ENCODE measurements around the gene CRHR1.

The CRHR1 gene

DNA sequence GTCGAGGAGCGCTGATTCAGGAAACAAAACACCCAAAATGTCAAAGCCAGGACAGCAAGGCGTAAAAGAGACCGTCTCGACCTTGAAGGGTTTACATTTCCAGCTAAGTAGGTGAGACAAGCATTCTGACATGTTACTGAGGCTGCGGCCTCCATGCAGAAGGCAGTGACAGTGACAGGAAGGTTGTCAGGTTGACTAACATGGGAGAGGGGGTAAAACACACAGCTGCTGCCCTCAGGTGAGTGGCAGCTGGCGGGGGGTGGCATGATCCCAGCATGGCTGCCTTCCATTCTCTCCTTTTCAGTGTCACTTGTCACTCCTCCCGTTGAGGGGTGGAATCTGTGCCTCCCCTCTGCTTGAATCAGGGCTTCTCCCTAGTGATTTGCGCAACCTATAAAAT is 31.9 kb upstream of the CRHR1 start:
- no peak for DNase-seq (ENCODE audit: extremely low read depth, low read depth)
- TF ChIP-seq, protein P1, sequence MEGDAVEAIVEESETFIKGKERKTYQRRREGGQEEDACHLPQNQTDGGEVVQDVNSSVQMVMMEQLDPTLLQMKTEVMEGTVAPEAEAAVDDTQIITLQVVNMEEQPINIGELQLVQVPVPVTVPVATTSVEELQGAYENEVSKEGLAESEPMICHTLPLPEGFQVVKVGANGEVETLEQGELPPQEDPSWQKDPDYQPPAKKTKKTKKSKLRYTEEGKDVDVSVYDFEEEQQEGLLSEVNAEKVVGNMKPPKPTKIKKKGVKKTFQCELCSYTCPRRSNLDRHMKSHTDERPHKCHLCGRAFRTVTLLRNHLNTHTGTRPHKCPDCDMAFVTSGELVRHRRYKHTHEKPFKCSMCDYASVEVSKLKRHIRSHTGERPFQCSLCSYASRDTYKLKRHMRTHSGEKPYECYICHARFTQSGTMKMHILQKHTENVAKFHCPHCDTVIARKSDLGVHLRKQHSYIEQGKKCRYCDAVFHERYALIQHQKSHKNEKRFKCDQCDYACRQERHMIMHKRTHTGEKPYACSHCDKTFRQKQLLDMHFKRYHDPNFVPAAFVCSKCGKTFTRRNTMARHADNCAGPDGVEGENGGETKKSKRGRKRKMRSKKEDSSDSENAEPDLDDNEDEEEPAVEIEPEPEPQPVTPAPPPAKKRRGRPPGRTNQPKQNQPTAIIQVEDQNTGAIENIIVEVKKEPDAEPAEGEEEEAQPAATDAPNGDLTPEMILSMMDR (IDR thresholded peaks at IDR 0.05; ENCODE audit: low read depth, low read length): no peak

DNA sequence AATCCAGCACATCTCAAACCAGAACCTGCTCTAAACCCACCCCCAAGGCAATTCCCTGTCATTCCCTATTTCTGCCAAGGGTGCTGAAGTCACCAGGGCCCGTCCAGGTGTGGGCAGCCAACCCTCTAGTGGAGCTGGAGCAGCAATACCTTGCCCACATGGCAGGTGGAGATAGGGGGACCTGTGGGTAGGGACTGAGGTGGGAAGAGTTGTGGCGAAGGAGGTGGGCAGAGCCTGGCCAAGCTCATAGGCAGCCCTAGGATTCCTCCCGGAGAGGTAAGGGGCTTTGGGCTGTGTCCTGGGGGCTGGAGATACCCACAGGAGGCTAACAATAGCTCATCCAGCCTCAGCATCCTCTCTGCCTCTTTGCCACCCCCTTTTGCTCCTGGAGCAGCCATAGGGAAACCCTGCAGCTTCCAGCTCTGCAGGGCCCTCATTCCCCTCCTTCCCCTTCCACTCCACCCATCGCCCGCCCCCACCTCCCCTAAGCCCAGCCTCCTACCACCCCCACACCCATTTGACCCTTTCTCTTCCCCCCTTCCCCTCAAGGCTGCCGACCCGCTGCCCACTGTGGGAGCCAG is 30.4 kb upstream of the CRHR1 start:
- TF ChIP-seq, protein P1 (IDR thresholded peaks at IDR 0.05; ENCODE audit: low read depth, low read length): no peak
- no peak for DNase-seq (ENCODE audit: extremely low read depth, low read depth)

DNA sequence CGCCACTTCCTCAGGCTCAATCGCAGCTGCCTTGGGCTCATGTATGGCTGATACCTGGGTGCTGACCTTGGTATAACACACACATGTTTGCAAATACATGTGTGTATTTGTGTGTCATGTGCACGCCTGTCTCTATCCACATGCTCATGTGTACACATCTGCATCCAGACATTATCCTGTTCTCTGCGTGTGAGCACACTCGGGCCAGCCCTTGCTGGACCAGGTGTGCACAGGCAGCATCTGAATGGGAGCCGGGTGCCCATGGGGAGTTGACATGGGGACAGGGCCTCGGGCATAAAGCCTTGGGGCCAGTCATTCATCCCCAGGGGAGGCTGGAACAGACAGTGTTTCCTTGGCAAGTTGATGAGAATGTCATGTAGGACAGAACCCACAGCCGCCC is 29.1 kb upstream of the CRHR1 start:
- DNase-seq (ENCODE audit: extremely low read depth, low read depth): no peak
- TF ChIP-seq, protein P1 (IDR thresholded peaks at IDR 0.05; ENCODE audit: low read depth, low read length): no peak

DNA sequence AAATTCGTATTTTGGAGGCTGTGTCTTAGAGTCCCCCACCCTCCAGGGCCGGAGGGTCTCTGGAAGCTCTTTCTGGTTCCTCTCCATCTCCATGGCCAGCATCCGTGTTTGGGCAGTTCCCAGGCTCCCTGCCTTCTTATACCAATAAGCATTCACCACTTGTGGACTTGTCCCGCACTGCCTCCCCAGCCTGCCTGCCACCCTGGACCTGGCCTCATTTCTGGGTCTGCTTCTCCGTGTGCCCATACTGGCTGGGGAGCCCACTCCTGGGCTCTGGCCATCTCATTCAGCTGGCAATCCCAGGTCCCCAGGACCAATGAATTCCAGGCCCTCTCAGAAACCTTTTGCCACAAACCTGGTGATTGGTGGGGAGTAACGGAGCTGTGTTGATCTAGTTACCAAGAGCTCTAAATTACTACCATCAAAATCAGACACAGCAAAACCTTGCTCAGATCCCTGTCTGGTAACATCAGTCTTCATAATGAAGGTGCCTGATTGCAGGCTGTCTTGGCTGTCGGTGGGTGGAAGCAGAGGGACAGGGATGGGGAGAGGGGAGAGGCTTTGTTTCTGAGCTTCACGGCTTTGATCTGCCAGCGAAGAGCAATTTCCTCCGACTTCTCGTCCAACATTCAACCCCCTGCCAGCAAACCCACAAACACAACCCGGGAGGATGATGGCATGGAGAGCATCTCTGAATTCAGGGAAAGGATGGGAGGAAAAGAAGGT is 27.7 kb upstream of the CRHR1 start:
- DNase-seq (ENCODE audit: extremely low read depth, low read depth): no peak
- TF ChIP-seq, protein P1 (IDR thresholded peaks at IDR 0.05; ENCODE audit: low read depth, low read length): no peak

DNA sequence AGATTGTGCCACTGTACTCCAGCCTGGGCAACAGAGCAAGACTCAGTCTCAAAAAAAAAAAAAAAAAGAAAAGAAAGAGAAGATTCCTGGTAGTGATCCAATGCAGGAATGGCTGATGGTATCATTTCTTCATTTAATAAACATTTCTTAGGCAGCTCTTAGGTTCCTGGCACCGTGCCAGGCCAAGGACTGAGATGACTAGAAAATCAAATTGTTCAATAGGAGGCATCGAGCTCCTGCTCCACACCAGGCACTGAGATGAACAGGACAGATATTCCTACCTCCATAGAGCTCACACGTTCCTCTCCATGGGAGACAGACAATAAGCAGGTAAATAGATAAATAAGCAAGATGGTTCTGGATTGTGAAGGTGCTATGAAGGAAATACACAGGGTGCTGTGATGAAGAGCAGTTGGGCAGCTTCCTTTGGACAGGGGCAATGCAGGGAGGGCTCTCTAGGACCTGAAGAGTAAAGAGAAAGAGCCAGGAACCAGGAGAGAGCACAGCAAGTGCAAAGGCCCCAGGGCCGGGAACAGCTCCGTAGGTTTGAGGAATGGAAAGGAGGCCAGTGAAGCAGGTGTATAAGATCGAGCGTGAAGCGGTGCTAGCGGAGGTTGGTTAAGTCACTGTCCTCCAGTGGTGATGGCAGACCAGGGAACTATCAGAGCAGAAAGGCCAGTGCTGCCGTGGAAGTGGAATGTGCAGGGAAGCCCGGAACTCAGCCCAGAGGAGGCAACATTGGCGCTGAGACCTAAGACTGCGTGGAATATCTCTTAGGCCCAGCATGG is 26.5 kb upstream of the CRHR1 start:
- TF ChIP-seq, protein P1 (IDR thresholded peaks at IDR 0.05; ENCODE audit: low read depth, low read length): no peak
- DNase-seq (ENCODE audit: extremely low read depth, low read depth): no peak

DNA sequence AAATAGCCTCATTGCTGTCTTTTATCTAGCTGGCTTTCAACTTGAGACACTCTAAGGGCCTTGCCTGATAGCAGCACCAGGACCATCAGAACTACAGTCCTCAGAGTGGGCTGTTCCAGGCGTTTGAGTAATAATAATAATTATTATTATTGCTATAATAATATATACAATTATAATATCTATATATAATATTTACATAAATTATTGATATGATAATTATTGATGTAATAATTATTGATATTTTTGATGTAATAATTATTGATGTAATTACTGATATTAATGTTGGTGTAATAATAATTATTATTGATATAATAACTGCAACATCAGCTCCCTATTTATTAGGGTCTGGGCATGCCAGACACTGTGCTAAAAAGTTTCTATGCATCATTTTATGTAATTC is 25.6 kb upstream of the CRHR1 start:
- no peak for DNase-seq (ENCODE audit: extremely low read depth, low read depth)
- TF ChIP-seq, protein P1 (IDR thresholded peaks at IDR 0.05; ENCODE audit: low read depth, low read length): no peak

DNA sequence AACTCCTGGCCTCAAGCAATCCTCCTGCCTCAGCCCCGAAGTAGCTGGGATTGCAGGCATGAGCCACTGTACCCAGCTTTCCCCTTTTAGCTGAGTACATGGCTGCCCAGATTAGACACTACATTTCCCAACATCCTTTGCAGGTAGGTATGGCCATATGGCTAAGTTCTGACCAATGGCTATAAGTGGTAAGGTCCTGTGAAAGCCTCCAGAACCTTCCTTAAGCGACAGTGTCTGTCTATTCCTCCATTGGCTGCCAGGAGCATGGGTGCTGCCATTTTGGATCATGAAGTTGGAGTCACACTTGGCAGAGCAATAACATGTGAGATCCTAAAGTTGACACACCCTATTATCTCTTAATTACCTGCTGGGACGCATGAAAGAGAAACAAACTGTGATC is 24.4 kb upstream of the CRHR1 start:
- TF ChIP-seq, protein P1 (IDR thresholded peaks at IDR 0.05; ENCODE audit: low read depth, low read length): no peak
- no peak for DNase-seq (ENCODE audit: extremely low read depth, low read depth)
